A673 (cell line): ENCODE results near the gene KRTAP17-1. TPM values are rescaled to one million over a fixed set of nuclear protein-coding genes. Genes with fewer than 3 reads are reported as not detected.

Source experiments
- BruUV-seq: library from RNA; stranded (reverse); fragments of 400-500 nt; replicated peaks from 2 replicates; lab custom pipeline; 2021; lab: Mats Ljungman, UMichigan
- CTCF ChIA-PET: fragments of 300-600 bp; sonication (Branson Sonifier 250); formaldehyde crosslinking; loops from one replicate; lab custom pipeline; 2022; ENCODE audit warnings: antibody characterized with exemption; lab: Charles Lee
- POLR2A ChIA-PET: fragments of 300-600 bp; sonication (Branson Sonifier 250); formaldehyde crosslinking; loops from one replicate; lab custom pipeline; 2022; ENCODE audit warnings: antibody characterized with exemption; ENCODE audit not compliant: low non-redundant PET; lab: Charles Lee
- DNase-seq: peaks from one replicate; pipeline ENCODE4 v3.0.0-alpha.2; 2015; ENCODE audit warnings: low spot score
- H3K27ac ChIP-seq: fragments of 200-600 bp; sonication (generic); 2 replicates; pipeline ENCODE4 v1.5.1; 2016; ENCODE audit warnings: mixed run types, low read depth, mild to moderate bottlenecking, mixed read lengths, antibody characterized with exemption, low read length; ENCODE audit not compliant: poor library complexity, severe bottlenecking
- H3K27me3 ChIP-seq: fragments of 200-600 bp; sonication (generic); replicated peaks from 2 replicates; pipeline ENCODE4 v1.6.1; 2017; ENCODE audit warnings: mixed run types, low read depth, mild to moderate bottlenecking, mixed read lengths, antibody characterized with exemption, low read length; ENCODE audit not compliant: insufficient read depth, poor library complexity
- H3K36me3 ChIP-seq: fragments of 200-600 bp; sonication (generic); 2 replicates; pipeline ENCODE4 v1.6.1; 2016; ENCODE audit warnings: mixed run types, mild to moderate bottlenecking, mixed read lengths, antibody characterized with exemption, low read length; ENCODE audit not compliant: insufficient read depth, poor library complexity, severe bottlenecking
- H3K4me1 ChIP-seq: fragments of 200-600 bp; sonication (generic); 2 replicates; pipeline ENCODE4 v1.6.1; 2017; ENCODE audit warnings: mixed run types, mild to moderate bottlenecking, mixed read lengths, antibody characterized with exemption, low read length; ENCODE audit not compliant: insufficient read depth, poor library complexity, severe bottlenecking
- H3K4me3 ChIP-seq: fragments of 200-600 bp; sonication (generic); 2 replicates; pipeline ENCODE4 v1.5.1; 2016; ENCODE audit warnings: low read depth, mixed run types, mild to moderate bottlenecking, mixed read lengths, low read length; ENCODE audit not compliant: poor library complexity, severe bottlenecking
- H3K9me3 ChIP-seq: fragments of 200-600 bp; sonication (generic); 2 replicates; pipeline ENCODE4 v1.6.1; 2016; ENCODE audit warnings: mixed run types, low read depth, mild to moderate bottlenecking, mixed read lengths, antibody characterized with exemption, low read length; ENCODE audit not compliant: poor library complexity, severe bottlenecking
- CTCF ChIP-seq: fragments of 300-800, 200-600 bp; sonication (generic); conservative IDR thresholded peaks from 2 replicates; pipeline ENCODE4 v1.5.1; 2017; ENCODE audit warnings: low read depth, mild to moderate bottlenecking, antibody characterized with exemption, low read length, moderate library complexity, mixed read lengths
- EZH2 ChIP-seq: fragments of 200-600 bp; sonication (generic); IDR thresholded peaks from 2 replicates; pipeline ENCODE4 v1.6.1; 2017; ENCODE audit warnings: borderline replicate concordance, low read depth, mild to moderate bottlenecking, mixed read lengths, antibody characterized with exemption, low read length; ENCODE audit not compliant: poor library complexity, severe bottlenecking
- intact Hi-C: fragments of 100-400 bp; cut with micrococcal nuclease; formaldehyde crosslinking; loops from one replicate; pipeline ENCODE4 v1.10.0; 2022; ENCODE audit not compliant: unreplicated experiment
- total RNA-seq: library from RNA; stranded (reverse); gene quantifications from 2 replicates; pipeline ENCODE4 v1.2.3, GENCODE V29; 2021

The KRTAP17-1 gene
- total RNA-seq, 1 experiment from 2014 or later = not detected

- Histone ChIP-seq H3K4me1 (no peaks in the 10 kb centered on the region), H3K9me3 (no peaks in the 10 kb centered on the region), H3K27me3 (no peaks in the 10 kb centered on the region), H3K36me3 (no peaks in the 10 kb centered on the region), H3K4me3 (no peak overlapping the region), H3K27ac (no peak overlapping the region)
- POLR2A ChIA-PET = no interaction called here
- TF ChIP-seq EZH2 (no peak), CTCF (no peak)
- intact Hi-C loops = loop anchor here (2.0 to 5.0 kb wide), 3 partner anchors 178 to 468 kb away; partner anchors contain the start of gene KRTAP4-5
- BruUV-seq = no TSS peak
- no peak for DNase-seq
- CTCF ChIA-PET = no interaction called here
These were observed 10.1 kb upstream of the KRTAP17-1 start for GRCh38 chr17:41325611-41326010.

- DNase-seq = no peak
- H3K27ac ChIP-seq = no peak overlapping the region
- TF ChIP-seq CTCF (no peak), EZH2 (no peak)
- POLR2A ChIA-PET = no interaction called here
- H3K4me1 ChIP-seq = no peaks in the 10 kb centered on the region
- H3K36me3 ChIP-seq = no peaks in the 10 kb centered on the region
- no peaks in the 10 kb centered on the region for H3K9me3 ChIP-seq
- intact Hi-C loops = loop anchor here (2.0 to 5.0 kb wide), 3 partner anchors 178 to 468 kb away; partner anchors contain the start of gene KRTAP4-5
- H3K27me3 ChIP-seq = no peaks in the 10 kb centered on the region
- CTCF ChIA-PET = no interaction called here
- BruUV-seq = no TSS peak
- no peak overlapping the region for H3K4me3 ChIP-seq
These were observed 9.6 kb upstream of the KRTAP17-1 start for GRCh38 chr17:41325126-41325525.

- Histone ChIP-seq H3K4me1 (no peaks in the 10 kb centered on the region), H3K9me3 (no peaks in the 10 kb centered on the region), H3K27me3 (no peaks in the 10 kb centered on the region), H3K4me3 (no peak overlapping the region), H3K27ac (no peak overlapping the region), H3K36me3 (no peaks in the 10 kb centered on the region)
- ChIA-PET CTCF (no interaction called here), POLR2A (no interaction called here)
- DNase-seq = no peak
- TF ChIP-seq CTCF (peak; percentile 29; the same call in 1 of the 2 replicates), EZH2 (no peak)
- intact Hi-C loops = loop anchor here (2.0 to 5.0 kb wide), 3 partner anchors 177 to 467 kb away; partner anchors contain the start of gene KRTAP4-5
- BruUV-seq = no TSS peak
These were observed 8.9 kb upstream of the KRTAP17-1 start for GRCh38 chr17:41324180-41325075.
